Dedifferentiated amniotic fluid mesenchymal stem cell (primary cell): Measurements from ENCODE around the gene GNAI1.

Experiments used
- DNase-seq: peaks from one replicate; pipeline ENCODE4 v3.0.0-alpha.2; 2016; ENCODE audit errors: extremely low spot score

GNAI1 gene

GRCh38 chr7:80159802-80160201 lies 25.2 kb downstream of the GNAI1 start:
- no peak for DNase-seq

- DNase-seq = no peak
Observed at GRCh38 chr7:80161466-80161865, 26.8 kb downstream of the GNAI1 start.

GRCh38 chr7:80165177-80165576 lies 30.5 kb downstream of the GNAI1 start:
- no peak for DNase-seq

- DNase-seq = no peak
Observed at GRCh38 chr7:80170445-80170844, 35.8 kb downstream of the GNAI1 start.

GRCh38 chr7:80172387-80172786 lies 37.8 kb downstream of the GNAI1 start:
- no peak for DNase-seq

- no peak for DNase-seq
Observed at GRCh38 chr7:80175744-80176143, 41.1 kb downstream of the GNAI1 start.

- DNase-seq = no peak
Observed at GRCh38 chr7:80181411-80181810, 46.8 kb downstream of the GNAI1 start.

GRCh38 chr7:80182630-80183276 lies 48.1 kb downstream of the GNAI1 start:
- DNase-seq = no peak

- no peak for DNase-seq
Observed at GRCh38 chr7:80183351-80183750, 48.7 kb downstream of the GNAI1 start.

- no peak for DNase-seq
Observed at GRCh38 chr7:80183900-80184685, 49.5 kb downstream of the GNAI1 start.

- no peak for DNase-seq
Observed at GRCh38 chr7:80184693-80185092, 50.1 kb downstream of the GNAI1 start.

- no peak for DNase-seq
Observed at GRCh38 chr7:80185571-80185970, 50.9 kb downstream of the GNAI1 start.

GRCh38 chr7:80186721-80187120 lies 52.1 kb downstream of the GNAI1 start:
- DNase-seq = no peak

GRCh38 chr7:80187279-80187678 lies 52.6 kb downstream of the GNAI1 start:
- DNase-seq = no peak

GRCh38 chr7:80187727-80188126 lies 53.1 kb downstream of the GNAI1 start:
- no peak for DNase-seq

- DNase-seq = no peak
Observed at GRCh38 chr7:80189638-80190037, 55.0 kb downstream of the GNAI1 start.

GRCh38 chr7:80197627-80198026 lies 63.0 kb downstream of the GNAI1 start:
- no peak for DNase-seq

GRCh38 chr7:80199051-80199450 lies 64.4 kb downstream of the GNAI1 start:
- no peak for DNase-seq

- DNase-seq = no peak
Observed at GRCh38 chr7:80204454-80204853, 69.8 kb downstream of the GNAI1 start.

GRCh38 chr7:80204919-80205318 lies 70.3 kb downstream of the GNAI1 start:
- DNase-seq = no peak

GRCh38 chr7:80206763-80207162 lies 72.1 kb downstream of the GNAI1 start:
- no peak for DNase-seq

- DNase-seq = no peak
Observed at GRCh38 chr7:80207501-80207900, 72.9 kb downstream of the GNAI1 start.

GRCh38 chr7:80208700-80209099 lies 74.1 kb downstream of the GNAI1 start:
- DNase-seq = no peak

GRCh38 chr7:80210400-80210799 lies 75.8 kb downstream of the GNAI1 start:
- DNase-seq = no peak
